GM23338 (cell line): ENCODE data around the gene PIGA. TPM values are rescaled to one million over a fixed set of nuclear protein-coding genes. Genes with fewer than 3 reads are reported as not detected.

Experiments used
- ATAC-seq: fragments of 200-7000 bp; cut with Tn5 transposase; 3 replicates; pipeline ENCODE4 v1.9.1; 2020
- DNase-seq: peaks from one replicate; pipeline ENCODE4 v3.0.0-alpha.2; 2015; ENCODE audit warnings: low spot score
- H2AFZ ChIP-seq: fragments of 200-600 bp; sonication (generic); 2 replicates; pipeline ENCODE4 v1.8.0; 2016; ENCODE audit warnings: antibody characterized with exemption, mild to moderate bottlenecking, moderate library complexity
- H3F3A ChIP-seq: fragments of 200-600 bp; sonication (generic); replicated peaks from 2 replicates; pipeline ENCODE4 v1.8.0; 2017; ENCODE audit warnings: antibody characterized with exemption, mixed run types, low read depth
- H3K27ac ChIP-seq: fragments of 200-600 bp; sonication (generic); 2 replicates; pipeline ENCODE4 v1.6.1; 2016; ENCODE audit warnings: low read depth
- H3K27me3 ChIP-seq: fragments of 200-600 bp; sonication (generic); 2 replicates; pipeline ENCODE4 v1.8.0; 2016; ENCODE audit warnings: mild to moderate bottlenecking, mixed run types, moderate library complexity; ENCODE audit not compliant: insufficient read depth
- H3K36me3 ChIP-seq: fragments of 200-600 bp; sonication (generic); 2 replicates; pipeline ENCODE4 v1.8.0; 2016; ENCODE audit warnings: mild to moderate bottlenecking; ENCODE audit not compliant: insufficient read depth
- H3K4me1 ChIP-seq: fragments of 200-600 bp; sonication (generic); 2 replicates; pipeline ENCODE4 v1.8.0; 2016; ENCODE audit warnings: mild to moderate bottlenecking, moderate library complexity; ENCODE audit not compliant: insufficient read depth
- H3K4me2 ChIP-seq: fragments of 200-600 bp; sonication (generic); 2 replicates; pipeline ENCODE4 v1.7.1; 2017; ENCODE audit warnings: mixed run types
- H3K4me3 ChIP-seq: fragments of 200-600 bp; sonication (generic); 2 replicates; pipeline ENCODE4 v1.6.1; 2016; ENCODE audit warnings: mixed run types
- H3K79me2 ChIP-seq: fragments of 200-600 bp; sonication (generic); replicated peaks from 2 replicates; pipeline ENCODE4 v1.8.0; 2017; ENCODE audit warnings: mild to moderate bottlenecking; ENCODE audit not compliant: insufficient read depth
- H3K9me2 ChIP-seq: fragments of 200-600 bp; sonication (generic); 2 replicates; pipeline ENCODE4 v1.8.0; 2017; ENCODE audit not compliant: insufficient read depth
- H4K20me1 ChIP-seq: fragments of 200-600 bp; sonication (generic); replicated peaks from 2 replicates; pipeline ENCODE4 v1.8.0; 2017; ENCODE audit warnings: mild to moderate bottlenecking; ENCODE audit not compliant: insufficient read depth
- H3K27ac Mint-ChIP-seq: 2 replicates; pipeline ENCODE4 v1.8.0; 2020; ENCODE audit warnings: inconsistent platforms, mild to moderate bottlenecking, moderate library complexity, mixed read lengths
- H3K27me3 Mint-ChIP-seq: 3 replicates; pipeline ENCODE4 v1.8.0; 2022; ENCODE audit warnings: low read depth, mild to moderate bottlenecking, moderate library complexity, mixed read lengths, inconsistent platforms; ENCODE audit not compliant: insufficient read depth, poor library complexity
- H3K36me3 Mint-ChIP-seq: 3 replicates; pipeline ENCODE4 v1.8.0; 2021; ENCODE audit warnings: low read depth, mild to moderate bottlenecking, inconsistent platforms, moderate library complexity, mixed read lengths
- H3K4me1 Mint-ChIP-seq: 3 replicates; pipeline ENCODE4 v1.8.0; 2020; ENCODE audit warnings: mild to moderate bottlenecking, inconsistent platforms, mixed read lengths
- H3K4me3 Mint-ChIP-seq: 3 replicates; pipeline ENCODE4 v1.8.0; 2021; ENCODE audit warnings: moderate library complexity, mild to moderate bottlenecking, inconsistent platforms, mixed read lengths
- H3K9me3 Mint-ChIP-seq: 3 replicates; pipeline ENCODE4 v1.8.0; 2020; ENCODE audit warnings: moderate library complexity, mild to moderate bottlenecking, inconsistent platforms, mixed read lengths
- EZH2 ChIP-seq: fragments of 200-600 bp; sonication (generic); IDR thresholded peaks from one replicate; pipeline ENCODE4 v1.8.0; 2017; ENCODE audit warnings: antibody characterized with exemption, mild to moderate bottlenecking, low read depth; ENCODE audit not compliant: unreplicated experiment
- EZH2phosphoT487 ChIP-seq: fragments of 200-600 bp; sonication (generic); IDR thresholded peaks from one replicate; pipeline ENCODE4 v1.8.1; 2018; ENCODE audit warnings: antibody characterized with exemption; ENCODE audit not compliant: unreplicated experiment
- JUNB ChIP-seq: IDR thresholded peaks from one replicate; pipeline ENCODE4 v1.6.1; 2016; ENCODE audit warnings: antibody characterized with exemption; ENCODE audit not compliant: unreplicated experiment
- NANOG ChIP-seq: IDR thresholded peaks from 2 replicates; pipeline ENCODE4 v1.6.1; 2016; ENCODE audit warnings: antibody characterized with exemption, borderline replicate concordance
- POLR2AphosphoS5 ChIP-seq: IDR thresholded peaks from 2 replicates; pipeline ENCODE4 v1.6.1; 2016; ENCODE audit warnings: antibody characterized with exemption, low read depth
- ZNF114 ChIP-seq: fragments of 250-450 bp; sonication (Bioruptor Pico); IDR thresholded peaks from 2 replicates; pipeline ENCODE4 v1.5.0; 2020; ENCODE audit warnings: mild to moderate bottlenecking, moderate library complexity
- ZNF331 ChIP-seq: fragments of 250-450 bp; sonication (Bioruptor Pico); IDR thresholded peaks from 2 replicates; pipeline ENCODE4 v1.5.0; 2020; ENCODE audit warnings: low read depth, mild to moderate bottlenecking, moderate library complexity
- polyA plus RNA-seq: library from polyadenylated mRNA; unstranded; fragments of >200 nt; fragmentation: Nextera tagmentation; extraction: Ambion mirVana; gene quantifications from 2 replicates; pipeline ENCODE4 v1.2.1, GENCODE V29; 2016
- total RNA-seq: library from RNA; depleted of rRNA; stranded (reverse); fragments of >200 nt; shearing (Covaris generic); gene quantifications from 2 replicates; pipeline ENCODE4 v1.2.3, GENCODE V29; 2014
- TF ChIP-seq, protein P1 (sequence below): fragments of 250-450 bp; sonication (Bioruptor Pico); IDR thresholded peaks from 2 replicates; pipeline ENCODE4 v1.5.0; 2020; ENCODE audit warnings: mild to moderate bottlenecking, moderate library complexity
- TF ChIP-seq, protein P2 (sequence below): IDR thresholded peaks from 2 replicates; pipeline ENCODE4 v1.6.1; 2016; ENCODE audit warnings: antibody characterized with exemption
- TF ChIP-seq, protein P3 (sequence below): IDR thresholded peaks from one replicate; pipeline ENCODE4 v1.6.1; 2018; ENCODE audit warnings: antibody characterized with exemption; ENCODE audit not compliant: unreplicated experiment

The PIGA gene
- total and polyA plus RNA-seq, 2 experiments from 2014 or later = 3.5 to 12.1 TPM

DNA sequence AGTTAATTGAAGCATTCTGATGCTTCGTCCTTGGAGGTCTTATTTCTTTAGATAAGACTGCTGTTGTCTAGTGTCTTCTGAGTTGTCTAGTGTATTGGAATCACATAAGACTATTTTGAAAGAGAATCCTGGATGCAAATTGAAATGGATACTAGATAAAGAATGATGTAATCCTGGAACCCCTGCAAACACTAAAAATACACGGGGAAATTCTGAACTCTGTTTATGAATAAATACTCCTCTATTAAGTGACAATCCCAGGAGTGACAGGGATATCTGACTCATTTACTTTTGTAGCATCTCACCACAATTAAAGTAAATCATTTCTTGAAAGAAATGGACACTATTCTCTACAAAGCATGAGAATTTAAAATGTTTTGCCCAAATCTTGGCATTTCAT lies 20.9 kb downstream of the PIGA start:
- ATAC-seq (no peak), DNase-seq (no peak)
- Histone ChIP-seq H3F3A (no peaks in the 10 kb centered on the region), H3K79me2 (no peaks in the 10 kb centered on the region), H2AFZ (no peak overlapping the region), H3K4me1 (no peaks in the 10 kb centered on the region), H4K20me1 (no peaks in the 10 kb centered on the region), H3K9me2 (no peaks in the 10 kb centered on the region), H3K27me3 (no peaks in the 10 kb centered on the region), H3K36me3 (no peaks in the 10 kb centered on the region), H3K4me2 (no peak overlapping the region), H3K27ac (no peak overlapping the region), H3K4me3 (no peak overlapping the region)
- no peaks in the 10 kb centered on the region for H3K4me1 Mint-ChIP-seq
- H3K9me3 Mint-ChIP-seq = no peaks in the 10 kb centered on the region
- TF ChIP-seq POLR2AphosphoS5 (no peak), ZNF331 (CRISPR knock-in tag) (no peak), JUNB (no peak), NANOG (no peak), ZNF114 (CRISPR knock-in tag) (no peak), EZH2 (no peak), EZH2phosphoT487 (no peak)
- TF ChIP-seq, protein P1, sequence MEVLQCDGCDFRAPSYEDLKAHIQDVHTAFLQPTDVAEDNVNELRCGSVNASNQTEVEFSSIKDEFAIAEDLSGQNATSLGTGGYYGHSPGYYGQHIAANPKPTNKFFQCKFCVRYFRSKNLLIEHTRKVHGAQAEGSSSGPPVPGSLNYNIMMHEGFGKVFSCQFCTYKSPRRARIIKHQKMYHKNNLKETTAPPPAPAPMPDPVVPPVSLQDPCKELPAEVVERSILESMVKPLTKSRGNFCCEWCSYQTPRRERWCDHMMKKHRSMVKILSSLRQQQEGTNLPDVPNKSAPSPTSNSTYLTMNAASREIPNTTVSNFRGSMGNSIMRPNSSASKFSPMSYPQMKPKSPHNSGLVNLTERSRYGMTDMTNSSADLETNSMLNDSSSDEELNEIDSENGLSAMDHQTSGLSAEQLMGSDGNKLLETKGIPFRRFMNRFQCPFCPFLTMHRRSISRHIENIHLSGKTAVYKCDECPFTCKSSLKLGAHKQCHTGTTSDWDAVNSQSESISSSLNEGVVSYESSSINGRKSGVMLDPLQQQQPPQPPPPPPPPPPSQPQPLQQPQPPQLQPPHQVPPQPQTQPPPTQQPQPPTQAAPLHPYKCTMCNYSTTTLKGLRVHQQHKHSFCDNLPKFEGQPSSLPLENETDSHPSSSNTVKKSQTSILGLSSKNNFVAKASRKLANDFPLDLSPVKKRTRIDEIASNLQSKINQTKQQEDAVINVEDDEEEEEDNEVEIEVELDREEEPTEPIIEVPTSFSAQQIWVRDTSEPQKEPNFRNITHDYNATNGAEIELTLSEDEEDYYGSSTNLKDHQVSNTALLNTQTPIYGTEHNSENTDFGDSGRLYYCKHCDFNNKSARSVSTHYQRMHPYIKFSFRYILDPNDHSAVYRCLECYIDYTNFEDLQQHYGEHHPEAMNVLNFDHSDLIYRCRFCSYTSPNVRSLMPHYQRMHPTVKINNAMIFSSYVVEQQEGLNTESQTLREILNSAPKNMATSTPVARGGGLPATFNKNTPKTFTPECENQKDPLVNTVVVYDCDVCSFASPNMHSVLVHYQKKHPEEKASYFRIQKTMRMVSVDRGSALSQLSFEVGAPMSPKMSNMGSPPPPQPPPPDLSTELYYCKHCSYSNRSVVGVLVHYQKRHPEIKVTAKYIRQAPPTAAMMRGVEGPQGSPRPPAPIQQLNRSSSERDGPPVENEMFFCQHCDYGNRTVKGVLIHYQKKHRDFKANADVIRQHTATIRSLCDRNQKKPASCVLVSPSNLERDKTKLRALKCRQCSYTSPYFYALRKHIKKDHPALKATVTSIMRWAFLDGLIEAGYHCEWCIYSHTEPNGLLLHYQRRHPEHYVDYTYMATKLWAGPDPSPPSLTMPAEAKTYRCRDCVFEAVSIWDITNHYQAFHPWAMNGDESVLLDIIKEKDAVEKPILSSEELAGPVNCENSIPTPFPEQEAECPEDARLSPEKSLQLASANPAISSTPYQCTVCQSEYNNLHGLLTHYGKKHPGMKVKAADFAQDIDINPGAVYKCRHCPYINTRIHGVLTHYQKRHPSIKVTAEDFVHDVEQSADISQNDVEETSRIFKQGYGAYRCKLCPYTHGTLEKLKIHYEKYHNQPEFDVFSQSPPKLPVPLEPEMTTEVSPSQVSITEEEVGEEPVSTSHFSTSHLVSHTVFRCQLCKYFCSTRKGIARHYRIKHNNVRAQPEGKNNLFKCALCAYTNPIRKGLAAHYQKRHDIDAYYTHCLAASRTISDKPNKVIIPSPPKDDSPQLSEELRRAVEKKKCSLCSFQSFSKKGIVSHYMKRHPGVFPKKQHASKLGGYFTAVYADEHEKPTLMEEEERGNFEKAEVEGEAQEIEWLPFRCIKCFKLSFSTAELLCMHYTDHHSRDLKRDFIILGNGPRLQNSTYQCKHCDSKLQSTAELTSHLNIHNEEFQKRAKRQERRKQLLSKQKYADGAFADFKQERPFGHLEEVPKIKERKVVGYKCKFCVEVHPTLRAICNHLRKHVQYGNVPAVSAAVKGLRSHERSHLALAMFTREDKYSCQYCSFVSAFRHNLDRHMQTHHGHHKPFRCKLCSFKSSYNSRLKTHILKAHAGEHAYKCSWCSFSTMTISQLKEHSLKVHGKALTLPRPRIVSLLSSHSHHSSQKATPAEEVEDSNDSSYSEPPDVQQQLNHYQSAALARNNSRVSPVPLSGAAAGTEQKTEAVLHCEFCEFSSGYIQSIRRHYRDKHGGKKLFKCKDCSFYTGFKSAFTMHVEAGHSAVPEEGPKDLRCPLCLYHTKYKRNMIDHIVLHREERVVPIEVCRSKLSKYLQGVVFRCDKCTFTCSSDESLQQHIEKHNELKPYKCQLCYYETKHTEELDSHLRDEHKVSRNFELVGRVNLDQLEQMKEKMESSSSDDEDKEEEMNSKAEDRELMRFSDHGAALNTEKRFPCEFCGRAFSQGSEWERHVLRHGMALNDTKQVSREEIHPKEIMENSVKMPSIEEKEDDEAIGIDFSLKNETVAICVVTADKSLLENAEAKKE (CRISPR knock-in tag) = no peak
- TF ChIP-seq, protein P2, sequence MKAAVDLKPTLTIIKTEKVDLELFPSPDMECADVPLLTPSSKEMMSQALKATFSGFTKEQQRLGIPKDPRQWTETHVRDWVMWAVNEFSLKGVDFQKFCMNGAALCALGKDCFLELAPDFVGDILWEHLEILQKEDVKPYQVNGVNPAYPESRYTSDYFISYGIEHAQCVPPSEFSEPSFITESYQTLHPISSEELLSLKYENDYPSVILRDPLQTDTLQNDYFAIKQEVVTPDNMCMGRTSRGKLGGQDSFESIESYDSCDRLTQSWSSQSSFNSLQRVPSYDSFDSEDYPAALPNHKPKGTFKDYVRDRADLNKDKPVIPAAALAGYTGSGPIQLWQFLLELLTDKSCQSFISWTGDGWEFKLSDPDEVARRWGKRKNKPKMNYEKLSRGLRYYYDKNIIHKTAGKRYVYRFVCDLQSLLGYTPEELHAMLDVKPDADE = no peak
- TF ChIP-seq, protein P3, sequence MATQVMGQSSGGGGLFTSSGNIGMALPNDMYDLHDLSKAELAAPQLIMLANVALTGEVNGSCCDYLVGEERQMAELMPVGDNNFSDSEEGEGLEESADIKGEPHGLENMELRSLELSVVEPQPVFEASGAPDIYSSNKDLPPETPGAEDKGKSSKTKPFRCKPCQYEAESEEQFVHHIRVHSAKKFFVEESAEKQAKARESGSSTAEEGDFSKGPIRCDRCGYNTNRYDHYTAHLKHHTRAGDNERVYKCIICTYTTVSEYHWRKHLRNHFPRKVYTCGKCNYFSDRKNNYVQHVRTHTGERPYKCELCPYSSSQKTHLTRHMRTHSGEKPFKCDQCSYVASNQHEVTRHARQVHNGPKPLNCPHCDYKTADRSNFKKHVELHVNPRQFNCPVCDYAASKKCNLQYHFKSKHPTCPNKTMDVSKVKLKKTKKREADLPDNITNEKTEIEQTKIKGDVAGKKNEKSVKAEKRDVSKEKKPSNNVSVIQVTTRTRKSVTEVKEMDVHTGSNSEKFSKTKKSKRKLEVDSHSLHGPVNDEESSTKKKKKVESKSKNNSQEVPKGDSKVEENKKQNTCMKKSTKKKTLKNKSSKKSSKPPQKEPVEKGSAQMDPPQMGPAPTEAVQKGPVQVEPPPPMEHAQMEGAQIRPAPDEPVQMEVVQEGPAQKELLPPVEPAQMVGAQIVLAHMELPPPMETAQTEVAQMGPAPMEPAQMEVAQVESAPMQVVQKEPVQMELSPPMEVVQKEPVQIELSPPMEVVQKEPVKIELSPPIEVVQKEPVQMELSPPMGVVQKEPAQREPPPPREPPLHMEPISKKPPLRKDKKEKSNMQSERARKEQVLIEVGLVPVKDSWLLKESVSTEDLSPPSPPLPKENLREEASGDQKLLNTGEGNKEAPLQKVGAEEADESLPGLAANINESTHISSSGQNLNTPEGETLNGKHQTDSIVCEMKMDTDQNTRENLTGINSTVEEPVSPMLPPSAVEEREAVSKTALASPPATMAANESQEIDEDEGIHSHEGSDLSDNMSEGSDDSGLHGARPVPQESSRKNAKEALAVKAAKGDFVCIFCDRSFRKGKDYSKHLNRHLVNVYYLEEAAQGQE = no peak
- H3K27ac Mint-ChIP-seq = no peak overlapping the region
- no peak overlapping the region for H3K4me3 Mint-ChIP-seq
- H3K27me3 Mint-ChIP-seq = no peaks in the 10 kb centered on the region
- H3K36me3 Mint-ChIP-seq = no peaks in the 10 kb centered on the region
